ENCODE results near the gene MXD1. TPM values are rescaled to one million over a fixed set of nuclear protein-coding genes. Genes with fewer than 3 reads are reported as not detected.

MXD1 gene
- total and polyA plus RNA-seq, 8 donors, result 8.1 to 40.2 (median 18.2) TPM

DNA sequence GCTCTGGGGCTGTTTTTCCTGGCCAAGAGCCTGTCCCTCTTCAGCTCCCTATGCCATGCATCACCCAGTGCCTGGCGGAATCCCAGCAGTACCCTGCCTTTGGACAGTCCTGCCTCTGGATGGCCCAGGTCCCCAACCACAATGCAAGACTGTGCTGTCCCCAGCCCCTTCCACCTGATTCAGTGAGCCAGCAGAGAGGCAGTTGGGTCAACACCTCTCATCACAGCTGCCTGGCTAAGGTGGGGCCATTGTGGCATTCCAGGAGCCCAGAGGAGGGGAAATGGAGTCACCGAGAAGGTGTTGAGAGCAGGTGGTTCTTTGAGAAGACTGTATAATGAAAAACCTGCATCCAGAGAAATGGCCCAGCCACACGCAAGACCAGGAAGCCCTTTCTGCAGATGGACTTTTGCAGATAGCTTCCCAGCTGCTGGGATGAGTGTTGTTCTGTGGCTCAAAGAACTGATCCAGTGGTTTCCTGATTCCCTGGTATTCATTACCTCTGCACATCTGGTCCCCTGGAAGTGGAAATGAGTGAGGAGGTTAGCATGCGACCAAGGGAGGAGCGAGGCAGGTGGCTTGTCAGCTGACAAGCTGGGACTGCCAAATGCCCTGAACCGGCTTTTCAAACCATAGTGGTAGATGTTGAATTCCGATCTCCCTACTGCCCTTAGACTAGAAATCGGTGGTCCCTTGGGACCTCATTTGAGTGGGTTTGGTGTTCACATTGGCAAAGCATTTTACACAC, 48.2 kb downstream of the MXD1 start:
- Histone ChIP-seq H3K27me3 (no peaks in the 10 kb centered on the region), H3K9me3 (no peaks in the 10 kb centered on the region), H3K36me3 (peaks cover 0 to 5% (median 0%) of the 10 kb centered on the region in 4 donors), H3K27ac (no peak overlapping the region), H3K4me1 (peaks cover 0 to 23% (median 14%) of the 10 kb centered on the region in 4 donors), H3K4me3 (no peak overlapping the region)
- WGBS, 5 donors, result 86 to 100% (median 98%) methylated on average over 8 of the region's 8 CpGs
- DNase-seq, result no peak
- TF ChIP-seq EP300 (IDR thresholded peaks at IDR 0.05) (no peak), POLR2AphosphoS5 (IDR thresholded peaks at IDR 0.05) (no peak), POLR2A (IDR thresholded peaks at IDR 0.05) (no peak)
- TF ChIP-seq, protein P1, sequence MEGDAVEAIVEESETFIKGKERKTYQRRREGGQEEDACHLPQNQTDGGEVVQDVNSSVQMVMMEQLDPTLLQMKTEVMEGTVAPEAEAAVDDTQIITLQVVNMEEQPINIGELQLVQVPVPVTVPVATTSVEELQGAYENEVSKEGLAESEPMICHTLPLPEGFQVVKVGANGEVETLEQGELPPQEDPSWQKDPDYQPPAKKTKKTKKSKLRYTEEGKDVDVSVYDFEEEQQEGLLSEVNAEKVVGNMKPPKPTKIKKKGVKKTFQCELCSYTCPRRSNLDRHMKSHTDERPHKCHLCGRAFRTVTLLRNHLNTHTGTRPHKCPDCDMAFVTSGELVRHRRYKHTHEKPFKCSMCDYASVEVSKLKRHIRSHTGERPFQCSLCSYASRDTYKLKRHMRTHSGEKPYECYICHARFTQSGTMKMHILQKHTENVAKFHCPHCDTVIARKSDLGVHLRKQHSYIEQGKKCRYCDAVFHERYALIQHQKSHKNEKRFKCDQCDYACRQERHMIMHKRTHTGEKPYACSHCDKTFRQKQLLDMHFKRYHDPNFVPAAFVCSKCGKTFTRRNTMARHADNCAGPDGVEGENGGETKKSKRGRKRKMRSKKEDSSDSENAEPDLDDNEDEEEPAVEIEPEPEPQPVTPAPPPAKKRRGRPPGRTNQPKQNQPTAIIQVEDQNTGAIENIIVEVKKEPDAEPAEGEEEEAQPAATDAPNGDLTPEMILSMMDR (IDR thresholded peaks at IDR 0.05), result no peak
- intact Hi-C loops (cut with DNase I; ENCODE audit: low total_unique reads), result no loop called here

DNA sequence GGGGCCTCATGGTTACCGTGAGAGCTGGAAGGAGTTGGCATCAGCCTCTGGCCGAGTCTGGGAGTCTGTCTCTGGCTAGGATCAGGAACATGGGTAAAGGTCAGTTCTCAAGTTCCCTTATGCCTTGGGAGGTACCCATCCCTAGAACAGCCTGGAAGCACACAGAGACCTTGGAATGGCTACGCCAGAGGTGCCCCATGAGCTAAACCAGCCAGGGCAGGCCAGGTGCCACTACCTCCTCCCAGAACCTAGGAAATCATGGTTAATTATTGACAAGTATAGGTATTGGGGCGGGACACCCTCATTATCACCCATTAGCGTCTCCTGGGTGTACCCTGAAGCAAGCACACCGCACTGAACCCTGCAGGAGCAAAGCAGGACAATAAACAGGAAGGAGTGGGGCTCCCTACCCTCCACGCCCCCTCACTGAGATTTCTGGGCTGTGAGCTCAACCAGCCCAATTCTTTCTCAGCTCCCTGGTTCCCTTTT, 49.5 kb downstream of the MXD1 start:
- peak overlapping the region; percentile 26 to 73 (median 65) for H3K27ac ChIP-seq
- 35 to 59% (median 42%) methylated on average over 7 of the region's 7 CpGs for WGBS, 5 donors
- peaks cover 0 to 5% (median 0%) of the 10 kb centered on the region in 4 donors for H3K36me3 ChIP-seq
- TF ChIP-seq POLR2AphosphoS5 (IDR thresholded peaks at IDR 0.05) (peak in 2 of 3 donors; percentile 53 to 70), EP300 (IDR thresholded peaks at IDR 0.05) (no peak)
- H3K4me3 ChIP-seq, result no peak overlapping the region
- intact Hi-C loops (cut with DNase I; ENCODE audit: low total_unique reads), result no loop called here
- DNase-seq, result peak; percentile 66 to 83
- no peaks in the 10 kb centered on the region for H3K9me3 ChIP-seq
- H3K27me3 ChIP-seq, result no peaks in the 10 kb centered on the region
- H3K4me1 ChIP-seq, result peaks cover 0 to 23% (median 14%) of the 10 kb centered on the region in 4 donors

DNA sequence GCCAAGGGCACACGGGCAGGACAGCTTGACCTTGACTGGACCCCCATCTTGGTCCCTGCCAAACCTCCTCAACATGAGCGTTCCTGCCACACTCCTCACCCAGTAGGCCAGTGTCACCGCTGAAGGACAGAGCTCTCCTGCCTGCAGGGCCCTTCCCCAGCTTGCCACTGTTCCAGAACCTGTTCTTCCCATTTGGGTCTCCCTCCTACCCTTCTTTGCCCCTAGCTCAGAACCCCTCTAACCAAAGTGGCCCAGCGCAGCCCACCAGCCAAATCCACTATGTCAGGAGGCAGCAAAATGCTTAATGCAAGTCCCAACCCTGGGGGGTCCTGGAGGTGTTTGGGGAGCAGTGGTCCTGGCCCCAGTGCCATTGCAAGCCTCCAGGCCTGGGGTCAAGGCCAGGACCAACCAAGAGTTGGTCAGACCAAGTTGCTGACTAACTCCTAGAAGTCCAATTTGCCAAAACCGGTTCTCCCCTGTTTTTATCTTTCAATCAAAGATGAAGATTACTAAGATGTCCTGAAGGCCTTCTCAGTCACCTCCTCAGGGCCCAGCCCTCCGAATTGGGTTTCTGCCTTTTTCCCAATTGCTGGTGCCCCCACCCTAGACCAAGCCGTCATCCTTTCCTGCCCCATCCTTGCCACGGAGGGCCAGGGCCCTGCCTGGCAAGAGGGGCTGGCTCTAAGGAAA, 51.0 kb downstream of the MXD1 start:
- intact Hi-C loops (cut with DNase I; ENCODE audit: low total_unique reads), result no loop called here
- no peaks in the 10 kb centered on the region for H3K9me3 ChIP-seq
- no peak overlapping the region for H3K27ac ChIP-seq
- H3K36me3 ChIP-seq, result peaks cover 0 to 5% (median 0%) of the 10 kb centered on the region in 4 donors
- WGBS, 5 donors, result 91 to 97% (median 96%) methylated on average over 8 of the region's 8 CpGs
- no peak overlapping the region for H3K4me3 ChIP-seq
- H3K4me1 ChIP-seq, result peaks cover 0 to 23% (median 14%) of the 10 kb centered on the region in 4 donors
- TF ChIP-seq POLR2AphosphoS5 (IDR thresholded peaks at IDR 0.05) (no peak), EP300 (IDR thresholded peaks at IDR 0.05) (no peak), POLR2A (IDR thresholded peaks at IDR 0.05) (no peak)
- TF ChIP-seq, protein P1 (IDR thresholded peaks at IDR 0.05), result no peak
- no peak for DNase-seq
- no peaks in the 10 kb centered on the region for H3K27me3 ChIP-seq

DNA sequence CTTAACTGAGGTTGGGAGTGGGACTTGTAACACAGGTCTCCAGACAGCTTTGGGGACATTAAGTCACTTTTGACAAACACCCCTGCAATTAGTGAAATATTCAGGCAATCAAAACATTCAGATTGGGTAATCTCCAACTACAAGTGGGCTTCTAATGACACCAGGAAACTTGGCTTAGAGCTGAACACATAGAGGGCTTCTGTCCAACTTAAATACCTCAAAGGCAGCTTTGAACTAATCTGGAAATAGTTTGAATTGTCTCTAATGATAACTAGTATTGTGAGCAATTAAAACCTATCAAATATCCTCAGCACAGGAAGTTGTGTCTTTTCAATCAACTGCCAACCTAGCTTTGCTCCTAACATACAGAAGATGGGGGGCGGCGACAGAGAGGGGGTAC, 51.6 kb downstream of the MXD1 start:
- H3K27ac ChIP-seq, result no peak overlapping the region
- H3K4me1 ChIP-seq, result peaks cover 0 to 23% (median 14%) of the 10 kb centered on the region in 4 donors
- WGBS, 5 donors, result 40 to 79% (median 74%) methylated on average over 2 of the region's 2 CpGs
- no peak overlapping the region for H3K4me3 ChIP-seq
- H3K27me3 ChIP-seq, result no peaks in the 10 kb centered on the region
- peaks cover 0 to 5% (median 0%) of the 10 kb centered on the region in 4 donors for H3K36me3 ChIP-seq
- no peak for DNase-seq
- intact Hi-C loops (cut with DNase I; ENCODE audit: low total_unique reads), result no loop called here
- no peaks in the 10 kb centered on the region for H3K9me3 ChIP-seq
- TF ChIP-seq EP300 (IDR thresholded peaks at IDR 0.05), result no peak
- TF ChIP-seq POLR2A (IDR thresholded peaks at IDR 0.05), result no peak
- no peak for TF ChIP-seq POLR2AphosphoS5 (IDR thresholded peaks at IDR 0.05)
- TF ChIP-seq, protein P1 (IDR thresholded peaks at IDR 0.05), result no peak
